ENCODE results near the gene HOXA6. TPM values are rescaled to one million over a fixed set of nuclear protein-coding genes. Genes with fewer than 3 reads are reported as not detected.

Gene HOXA6
- total RNA-seq, 1 experiment from 2014 or later: 12.7 TPM

DNA sequence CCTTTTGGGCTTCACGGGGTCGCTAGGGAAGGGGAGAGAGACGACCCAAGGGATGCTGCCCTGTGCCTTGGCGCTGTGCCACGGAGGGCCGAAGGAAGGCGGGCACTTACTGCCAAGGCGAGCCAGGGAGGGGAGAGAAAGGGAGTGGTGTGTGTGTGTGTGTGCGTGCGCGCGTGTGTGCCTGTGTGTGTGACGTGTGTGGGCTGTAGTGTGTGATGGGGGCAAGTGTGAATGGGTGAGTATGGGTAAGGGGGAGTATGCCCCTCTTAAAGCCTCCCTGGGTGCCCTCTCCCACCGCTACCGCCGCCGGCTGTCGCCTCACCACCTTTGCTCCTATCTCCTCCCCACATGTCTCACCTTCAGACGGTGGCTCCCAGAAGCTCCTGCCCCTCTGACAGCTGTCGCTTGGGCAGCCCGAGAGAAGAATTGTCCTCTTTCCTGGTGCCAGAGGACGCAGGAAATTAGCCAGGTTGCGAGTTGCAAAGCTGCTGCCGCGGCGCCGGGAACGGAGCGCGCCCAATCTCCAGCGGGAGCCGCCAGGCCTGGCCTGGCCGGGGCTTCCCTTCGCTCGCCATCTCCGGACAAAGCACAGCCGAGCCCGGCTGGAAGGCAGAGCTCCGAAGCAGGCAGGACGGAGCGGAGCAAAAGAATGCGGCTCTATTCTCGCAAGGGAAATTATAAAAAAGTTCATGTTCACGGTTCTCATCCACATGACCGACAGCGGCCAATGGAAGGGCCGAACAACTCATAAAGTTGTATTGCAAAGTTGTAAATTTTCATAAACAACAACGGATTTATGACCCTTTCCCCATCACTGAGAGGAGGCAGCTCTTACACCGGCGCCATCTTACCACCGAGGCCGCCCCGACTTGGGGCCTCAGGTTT is 4.6 kb upstream of the HOXA6 start, which contains the start of gene HOXA3:
Gene HOXA3, minus strand, starts transcription at position 653 of the 885 bp plus-strand sequence. CDS start 41,943 bp downstream, outside the sequence.
- Histone ChIP-seq H3K4me1 (ENCODE audit: control insufficient read depth in 1 of 2, insufficient read depth in 2 of 2, low read length in 2 of 2) (peaks cover 26 to 77% of the 10 kb centered on the region in 2 experiments), H3K27me3 (ENCODE audit: insufficient read depth, low read length) (no peaks in the 10 kb centered on the region), H3K27ac (ENCODE audit: low read depth, low read length) (peak within 1 kb of the TSS; percentile 82), H3K4me3 (replicated peaks in 1 of 2; ENCODE audit: low read depth in 1 of 2, low read length in 2 of 2) (peak within 1 kb of the TSS; percentile 60 to 71), H2AFZ (ENCODE audit: low read depth, low read length, poor library complexity, severe bottlenecking) (peak within 1 kb of the TSS; percentile 76), H3K9me2 (ENCODE audit: insufficient read depth) (no peaks in the 10 kb centered on the region), H3K9ac (ENCODE audit: low read length) (peak within 1 kb of the TSS; percentile 74), H3K36me3 (ENCODE audit: control insufficient read depth in 1 of 2, insufficient read depth in 2 of 2, low read length in 2 of 2) (no peaks in the 10 kb centered on the region), H3K79me2 (ENCODE audit: insufficient read depth, low read length) (peaks cover 55% of the 10 kb centered on the region), H3K4me2 (ENCODE audit: low read length) (peak within 1 kb of the TSS; percentile 95), H3K9me3 (ENCODE audit: control insufficient read depth in 1 of 2, insufficient read depth in 1 of 2, low read depth in 1 of 2, low read length in 2 of 2) (no peaks in the 10 kb centered on the region), H4K20me1 (ENCODE audit: insufficient read depth) (no peaks in the 10 kb centered on the region)
- no peak for DNase-seq (ENCODE audit: low read depth, low spot score)
- no TSS peak for BruUV-seq (replicated peaks)
- intact Hi-C loops (cut with micrococcal nuclease): loop anchor here (5.0 kb wide), 1 partner anchor 300 kb away; no protein-coding TSS in a partner anchor
- ChIA-PET RAD21 (ENCODE audit: low non-redundant PET in 1 of 2, low total read pairs in 2 of 2, uncharacterized antibody in 2 of 2, unreplicated experiment in 2 of 2) (interaction anchor here in 1 of 2 experiments (0.5 kb wide), 1 partner anchor 105 kb away, joined by 5 read pairs; no protein-coding TSS in a partner anchor), POLR2A (interaction anchor here (1.5 to 2.5 kb wide), 2 partner anchors 10 to 470 kb away, joined by 4 to 8 read pairs; no protein-coding TSS in a partner anchor), CTCF (interaction anchor here (1.1 to 3.7 kb wide), 3 partner anchors 9 to 11 kb away, joined by 4 to 27 read pairs (median 6); no protein-coding TSS in a partner anchor)
- peak; percentile 15 for ATAC-seq
- TF ChIP-seq POLR2AphosphoS5 (IDR thresholded peaks at IDR 0.05; ENCODE audit: low read depth, low read length) (peak; percentile 36), EGR1 (IDR thresholded peaks at IDR 0.05; ENCODE audit: low read depth) (no peak)

DNA sequence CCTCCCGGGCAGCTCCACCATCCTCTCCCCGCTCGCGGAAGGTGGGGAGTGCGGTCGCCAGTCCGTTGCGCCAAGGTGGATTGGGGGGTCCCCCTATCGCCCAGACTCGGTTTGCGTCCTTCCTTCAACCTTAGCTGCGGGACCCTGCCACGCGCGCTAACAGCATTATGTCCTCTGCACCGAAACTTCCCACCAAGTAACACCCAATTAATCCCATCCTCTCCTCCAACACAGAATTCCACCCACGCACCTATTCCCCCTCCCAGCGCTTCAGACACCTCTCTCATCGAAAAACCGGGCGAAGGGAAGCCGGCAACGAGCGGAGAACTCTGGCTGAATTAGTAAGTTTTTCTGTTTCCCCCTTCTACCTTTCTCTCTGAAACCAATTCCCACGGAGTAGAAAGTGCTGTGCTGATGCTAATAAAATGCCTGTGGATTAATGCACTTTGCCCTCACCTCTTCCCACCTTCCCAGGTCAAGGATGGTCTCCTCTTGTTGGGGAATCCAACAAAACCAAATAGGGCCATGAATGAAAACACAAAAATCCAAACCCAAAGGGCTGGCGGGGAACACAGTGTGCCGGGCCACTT is 3.9 kb upstream of the HOXA6 start:
- no peaks in the 10 kb centered on the region for H4K20me1 ChIP-seq (ENCODE audit: insufficient read depth)
- ChIA-PET CTCF (interaction anchor here (1.1 to 3.7 kb wide), 7 partner anchors 10 to 470 kb away, joined by 3 to 27 read pairs (median 5); no protein-coding TSS in a partner anchor), RAD21 (ENCODE audit: low non-redundant PET in 1 of 2, low total read pairs in 2 of 2, uncharacterized antibody in 2 of 2, unreplicated experiment in 2 of 2) (interaction anchor here in 1 of 2 experiments (1.2 kb wide), 1 partner anchor 9 kb away, joined by 3 read pairs; no protein-coding TSS in a partner anchor), POLR2A (interaction anchor here (1.1 to 2.5 kb wide), 4 partner anchors 10 to 471 kb away, joined by 3 to 8 read pairs (median 5); no protein-coding TSS in a partner anchor)
- H3K9me2 ChIP-seq (ENCODE audit: insufficient read depth): no peaks in the 10 kb centered on the region
- peak overlapping the region; percentile 82 for H3K27ac ChIP-seq (ENCODE audit: low read depth, low read length)
- intact Hi-C loops (cut with micrococcal nuclease): loop anchor here (5.0 kb wide), 1 partner anchor 299 kb away; no protein-coding TSS in a partner anchor
- peak overlapping the region; percentile 74 for H3K9ac ChIP-seq (ENCODE audit: low read length)
- peak overlapping the region; percentile 60 to 71 for H3K4me3 ChIP-seq (replicated peaks in 1 of 2; ENCODE audit: low read depth in 1 of 2, low read length in 2 of 2)
- TF ChIP-seq MAX (IDR thresholded peaks at IDR 0.05) (no peak), EZH2 (IDR thresholded peaks at IDR 0.05) (no peak), POLR2A (IDR thresholded peaks at IDR 0.05; ENCODE audit: borderline replicate concordance, extremely low read depth, insufficient read depth, insufficient read length) (peak; percentile 23), REST (IDR thresholded peaks at IDR 0.05; ENCODE audit: low read depth) (no peak), TCF7L2 (IDR thresholded peaks at IDR 0.05; ENCODE audit: borderline replicate concordance, extremely low read depth, insufficient read depth, insufficient read length) (no peak)
- peaks cover 57% of the 10 kb centered on the region for H3K79me2 ChIP-seq (ENCODE audit: insufficient read depth, low read length)
- H3K36me3 ChIP-seq (ENCODE audit: control insufficient read depth in 1 of 2, insufficient read depth in 2 of 2, low read length in 2 of 2): no peaks in the 10 kb centered on the region
- DNase-seq (ENCODE audit: low read depth, low spot score): no peak
- peaks cover 30 to 70% of the 10 kb centered on the region in 2 experiments for H3K4me1 ChIP-seq (ENCODE audit: control insufficient read depth in 1 of 2, insufficient read depth in 2 of 2, low read length in 2 of 2)
- peak overlapping the region; percentile 95 for H3K4me2 ChIP-seq (ENCODE audit: low read length)
- ATAC-seq: no peak
- no peaks in the 10 kb centered on the region for H3K9me3 ChIP-seq (ENCODE audit: control insufficient read depth in 1 of 2, insufficient read depth in 1 of 2, low read depth in 1 of 2, low read length in 2 of 2)
- no peaks in the 10 kb centered on the region for H3K27me3 ChIP-seq (ENCODE audit: insufficient read depth, low read length)
- H2AFZ ChIP-seq (ENCODE audit: low read depth, low read length, poor library complexity, severe bottlenecking): peak overlapping the region; percentile 63
- no TSS peak for BruUV-seq (replicated peaks)

Data from HCT116 (cell line).